Measurements from ENCODE around the gene COMMD9. TPM values are rescaled to one million over a fixed set of nuclear protein-coding genes. Genes with fewer than 3 reads are reported as not detected.

COMMD9 gene
- polyA plus RNA-seq, 1 donor, result 54.6 TPM

DNA sequence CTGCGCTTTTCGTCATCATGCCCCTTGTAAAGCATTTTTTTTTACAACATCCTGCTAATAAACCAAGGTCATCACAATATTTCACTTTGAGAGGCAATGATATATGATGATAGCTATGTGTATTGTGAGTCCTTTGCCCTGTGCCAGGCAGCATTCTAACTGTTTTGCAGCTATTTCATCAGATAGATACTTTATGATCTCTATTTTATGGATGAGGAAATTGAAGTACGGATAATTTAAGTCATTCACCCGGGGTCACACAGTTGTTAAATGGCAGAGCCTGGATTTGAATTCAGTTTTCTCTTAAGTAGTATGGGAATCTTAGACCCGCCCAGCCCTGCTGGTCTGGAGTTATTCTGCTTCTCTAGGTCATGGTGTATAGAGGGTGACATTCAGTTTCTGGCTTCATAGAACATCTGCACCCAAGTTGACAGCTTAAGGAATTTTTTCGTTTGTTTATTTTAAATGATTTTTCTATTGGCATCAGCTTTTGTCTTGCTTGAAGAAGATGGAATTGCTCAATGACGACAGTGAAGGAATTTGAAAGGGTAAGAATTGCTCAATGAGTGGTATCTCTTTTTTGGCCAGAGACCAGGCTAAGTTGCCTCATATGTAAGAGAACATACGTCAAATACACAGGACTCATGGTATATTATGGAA lies 7.8 kb upstream of the COMMD9 start:
- no peak for DNase-seq (ENCODE audit: low read depth)

DNA sequence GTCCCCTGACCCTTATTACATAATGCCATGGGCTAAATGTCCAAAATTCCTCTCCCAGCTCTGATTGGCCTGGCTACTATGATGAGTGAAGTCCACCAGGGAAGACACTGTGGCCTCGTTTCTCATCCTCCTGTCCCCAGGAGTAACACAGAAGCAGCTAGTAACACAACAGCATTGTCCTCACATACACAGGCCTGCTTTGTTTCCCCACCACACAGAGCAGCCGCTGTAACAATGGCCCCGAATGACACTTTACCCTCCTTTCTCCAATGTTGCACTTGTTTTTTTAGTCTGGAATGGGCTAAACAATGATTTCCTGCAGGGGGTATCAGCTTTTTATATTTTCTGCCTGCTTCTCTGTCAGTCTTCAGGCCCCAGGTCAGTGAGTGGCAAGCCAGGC lies 6.7 kb upstream of the COMMD9 start, which contains the start of gene PRR5L:
Gene PRR5L (plus strand): TSS at position 363 of the 400 bp plus-strand sequence. CDS start 104,834 bp downstream, outside the sequence.
- no peak for DNase-seq (ENCODE audit: low read depth)

DNA sequence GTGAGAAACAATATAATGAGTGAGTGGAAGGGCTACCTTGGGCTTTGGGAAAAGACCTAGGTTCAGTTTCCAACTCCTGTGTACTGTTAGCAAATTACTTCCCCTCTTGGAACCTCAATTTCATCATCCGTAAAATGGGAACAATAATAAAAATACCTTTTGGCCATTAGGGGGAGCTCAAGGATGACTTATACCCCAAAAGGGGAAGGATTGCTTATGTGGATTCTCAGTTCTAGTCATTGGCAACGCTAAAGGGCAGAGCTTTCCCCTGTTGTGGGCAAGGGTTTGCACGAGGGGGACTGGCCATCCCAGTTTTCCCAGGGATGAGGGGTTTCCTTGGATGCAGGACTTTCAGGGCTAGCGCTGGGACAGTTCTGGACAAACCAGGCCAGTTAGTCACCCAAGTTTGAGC lies 3.1 kb upstream of the COMMD9 start:
- no peak for DNase-seq (ENCODE audit: low read depth)

DNA sequence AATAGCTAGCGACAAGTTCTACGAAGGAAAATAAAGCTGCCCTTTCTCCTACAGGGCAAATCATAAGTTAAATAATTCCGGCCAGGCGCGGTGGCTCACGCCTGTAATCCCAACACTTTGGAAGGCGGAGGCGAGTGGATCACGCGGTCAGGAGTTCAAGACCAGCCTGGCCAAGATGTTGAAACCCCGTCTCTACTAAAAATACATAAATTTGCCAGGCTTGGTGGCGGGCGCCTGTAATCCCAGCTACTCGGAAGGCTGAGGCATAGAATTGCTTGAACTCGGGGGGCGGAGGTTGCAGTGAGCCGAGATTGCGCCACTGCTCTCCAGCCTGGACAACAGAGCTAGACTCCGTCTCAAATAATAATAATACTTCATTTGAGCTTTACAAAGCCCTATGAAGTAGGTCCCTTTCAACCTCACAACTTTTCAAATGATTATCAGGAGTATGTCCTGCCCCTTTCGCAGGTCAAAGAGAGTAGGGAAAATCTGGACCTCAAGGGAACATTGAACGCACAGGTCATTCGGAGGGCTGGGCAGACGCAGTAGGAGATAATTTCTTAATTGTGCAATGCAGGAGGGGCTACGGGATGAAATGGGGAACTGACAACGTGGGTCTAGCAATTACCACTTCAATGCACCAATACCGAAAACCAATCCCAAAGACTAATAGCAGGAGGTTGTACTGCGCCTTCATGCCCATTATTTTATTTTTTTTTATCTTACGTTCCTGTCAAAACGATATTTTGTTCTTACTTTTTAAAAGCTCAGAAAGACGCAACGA lies 590 bp downstream of the COMMD9 start:
- DNase-seq (ENCODE audit: low read depth), result no peak

DNA sequence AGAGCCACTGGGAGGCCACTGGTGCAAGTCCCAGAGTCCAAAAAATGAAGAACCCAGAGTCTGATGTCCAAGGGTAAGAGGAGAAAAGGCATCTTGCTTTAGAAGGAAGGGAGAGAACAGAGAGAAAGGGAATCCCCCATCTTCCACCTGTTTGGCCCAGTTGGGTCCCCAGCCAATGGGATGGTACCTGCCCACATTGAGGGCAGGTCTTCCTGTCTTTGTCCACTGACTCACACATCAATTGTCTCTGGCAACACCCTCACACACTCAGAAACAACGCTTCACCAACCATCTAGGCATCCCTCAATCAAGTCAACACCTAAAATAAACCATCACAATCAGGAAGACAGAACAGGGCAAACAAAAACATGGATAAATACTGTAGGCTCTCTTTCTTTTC lies 6.3 kb downstream of the COMMD9 start:
- no peak for DNase-seq (ENCODE audit: low read depth)

DNA sequence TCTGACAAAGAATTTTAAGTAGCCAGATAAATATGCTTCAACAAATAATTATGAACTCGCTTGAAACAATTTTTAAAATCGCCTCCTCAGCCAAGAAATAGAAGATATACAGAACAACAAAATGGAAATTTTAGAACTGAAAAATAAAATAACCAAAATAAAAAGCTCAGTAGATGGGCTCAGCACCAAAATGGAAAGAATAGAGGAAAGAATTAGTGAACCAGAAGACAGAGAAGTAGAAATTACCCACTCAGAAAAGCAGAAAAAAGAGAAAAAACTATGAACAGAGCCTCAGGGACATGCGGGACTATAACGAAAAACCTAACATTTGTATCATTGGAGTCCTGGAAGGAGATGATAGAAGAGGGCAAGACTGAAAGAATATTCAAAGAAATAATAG lies 7.4 kb downstream of the COMMD9 start:
- no peak for DNase-seq (ENCODE audit: low read depth)

DNA sequence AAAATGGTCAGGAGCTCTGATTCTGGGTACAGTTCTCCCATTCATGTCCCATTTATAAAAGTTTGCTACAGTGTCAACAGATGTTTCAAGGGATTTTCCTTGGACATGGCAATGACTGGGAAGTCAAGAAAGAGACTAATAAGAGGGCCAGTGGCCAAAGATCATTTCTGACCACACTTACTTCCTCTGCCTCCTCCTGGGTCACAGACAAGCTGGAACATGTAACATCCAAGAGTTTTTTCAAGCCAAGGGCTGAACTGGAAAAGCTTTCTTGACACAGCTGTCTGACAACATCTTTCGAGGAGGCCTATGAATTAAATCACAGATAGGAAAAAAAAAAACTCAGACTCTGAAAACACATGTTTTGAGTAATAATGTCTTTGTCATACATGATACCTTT lies 8.7 kb downstream of the COMMD9 start:
- no peak for DNase-seq (ENCODE audit: low read depth)

DNA sequence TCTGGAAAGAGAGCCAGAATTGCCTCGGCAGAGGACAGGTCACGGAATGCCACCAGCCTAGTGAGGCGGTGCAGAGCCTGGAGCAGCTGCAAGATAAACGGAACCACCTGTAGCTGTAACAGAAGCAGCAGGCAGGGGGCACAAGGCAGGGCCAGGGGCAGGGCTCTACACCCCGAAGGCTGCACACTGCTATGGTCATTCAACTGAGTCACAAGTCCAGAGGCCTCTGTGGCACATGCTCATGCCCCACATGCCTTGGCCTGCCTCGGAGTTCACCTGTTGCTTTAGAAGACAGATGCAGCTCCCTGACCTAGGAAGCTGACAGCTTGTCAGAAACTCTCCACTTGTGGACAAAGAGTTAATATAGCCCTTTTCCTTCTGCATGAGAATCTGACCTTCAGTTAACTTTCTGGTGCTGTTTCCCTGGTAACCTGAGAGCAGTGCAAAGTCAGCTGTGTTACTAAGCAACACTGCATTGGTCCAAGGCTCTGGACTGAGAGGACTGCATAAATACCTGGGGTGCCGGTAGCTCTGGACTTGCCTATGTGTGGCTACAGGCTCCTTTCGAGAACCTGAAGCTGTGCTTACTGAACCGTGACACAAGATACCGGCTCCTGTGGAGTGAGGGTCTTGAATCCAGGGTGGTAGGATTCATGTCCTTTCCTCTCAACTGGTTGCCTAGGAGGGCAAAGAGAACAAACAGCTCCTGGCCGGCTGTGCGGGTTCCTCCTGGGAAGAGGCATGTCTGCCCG lies 10.5 kb downstream of the COMMD9 start:
- no peak for DNase-seq (ENCODE audit: low read depth)

DNA sequence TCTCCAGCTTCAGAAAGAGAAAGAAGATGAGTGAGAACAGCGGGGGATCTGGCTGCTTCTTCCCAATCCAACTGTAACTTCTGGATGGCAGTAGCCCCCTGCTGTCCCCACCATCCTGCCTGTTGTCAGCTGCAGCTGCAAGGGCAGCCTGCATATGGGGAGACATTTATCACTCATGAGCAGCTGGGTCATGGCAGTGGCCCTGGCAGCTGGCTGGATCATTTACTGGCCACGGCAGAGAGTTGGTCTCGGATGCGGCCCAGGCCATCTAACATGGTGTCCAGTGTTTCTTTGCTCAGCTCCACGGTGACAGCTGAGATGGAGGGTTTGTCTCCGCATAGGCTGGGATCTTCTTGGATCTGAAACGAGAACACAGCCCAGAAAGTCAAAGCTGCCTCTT lies 14.8 kb downstream of the COMMD9 start:
- DNase-seq (ENCODE audit: low read depth), result no peak

DNA sequence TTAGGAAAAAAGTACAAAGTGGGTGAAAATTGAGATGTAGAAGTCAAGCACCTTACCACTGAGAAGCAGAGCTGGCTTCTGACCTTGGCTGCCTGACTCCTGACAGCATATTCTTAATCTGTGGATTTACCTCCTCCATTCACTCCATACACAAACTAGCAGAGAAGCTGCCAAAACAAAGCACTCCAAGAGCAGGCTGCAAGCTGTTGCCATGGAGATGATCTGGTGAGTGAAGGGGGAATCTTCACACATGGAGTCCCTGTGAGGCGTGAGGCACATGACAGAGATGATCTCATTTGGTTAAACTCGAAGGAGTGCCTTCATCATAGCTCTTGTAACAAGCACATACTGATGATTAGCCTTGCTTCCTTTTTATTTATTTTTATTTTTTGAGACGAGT lies 16.1 kb downstream of the COMMD9 start:
- no peak for DNase-seq (ENCODE audit: low read depth)

DNA sequence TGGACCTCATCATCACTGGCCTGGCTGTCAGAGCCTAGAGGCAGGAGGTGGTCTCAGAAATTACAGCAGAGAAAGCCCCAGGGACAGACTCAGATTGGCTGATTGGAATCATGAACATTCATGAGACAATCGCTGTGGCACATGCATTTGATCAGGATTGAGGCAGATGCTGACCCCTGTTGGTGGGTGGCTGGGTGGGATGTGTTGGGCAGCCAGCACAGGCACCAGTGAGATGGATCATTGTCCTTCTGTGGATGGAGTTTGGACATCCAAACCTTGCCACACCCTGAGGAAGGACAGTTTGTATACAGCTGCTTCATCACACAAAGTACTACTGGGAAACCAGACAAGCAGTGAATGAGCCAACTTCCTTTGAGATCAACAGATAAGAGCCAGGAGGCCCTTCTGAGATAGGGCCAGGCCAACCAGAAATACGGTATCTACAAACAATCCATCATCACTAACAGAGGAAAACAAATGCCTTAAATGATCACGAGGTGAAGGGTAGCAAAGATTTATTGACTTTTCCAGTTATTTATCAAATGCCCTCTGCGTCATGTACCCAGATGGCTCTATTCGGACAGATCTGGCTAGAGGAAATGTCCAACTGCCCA lies 17.3 kb downstream of the COMMD9 start:
- no peak for DNase-seq (ENCODE audit: low read depth)

DNA sequence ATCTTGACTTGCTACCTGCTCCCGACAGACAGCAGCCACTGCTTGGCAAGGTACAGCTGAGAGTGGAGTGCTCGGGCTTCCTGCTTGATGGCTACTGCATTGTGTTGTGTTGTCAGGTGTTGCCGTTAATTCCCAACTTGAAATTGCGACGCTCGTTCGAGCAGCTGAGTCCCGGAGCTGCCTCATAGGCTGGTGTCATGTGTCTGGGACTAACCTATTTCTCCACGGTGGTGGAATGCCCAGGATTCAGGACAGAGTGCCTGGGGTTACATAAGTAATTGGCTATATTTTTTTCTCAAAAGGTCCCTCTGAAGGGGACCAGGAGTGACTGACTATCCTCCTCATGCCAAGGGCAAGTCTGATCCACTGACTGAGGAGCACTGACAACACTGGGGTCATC lies 18.5 kb downstream of the COMMD9 start:
- no peak for DNase-seq (ENCODE audit: low read depth)

DNA sequence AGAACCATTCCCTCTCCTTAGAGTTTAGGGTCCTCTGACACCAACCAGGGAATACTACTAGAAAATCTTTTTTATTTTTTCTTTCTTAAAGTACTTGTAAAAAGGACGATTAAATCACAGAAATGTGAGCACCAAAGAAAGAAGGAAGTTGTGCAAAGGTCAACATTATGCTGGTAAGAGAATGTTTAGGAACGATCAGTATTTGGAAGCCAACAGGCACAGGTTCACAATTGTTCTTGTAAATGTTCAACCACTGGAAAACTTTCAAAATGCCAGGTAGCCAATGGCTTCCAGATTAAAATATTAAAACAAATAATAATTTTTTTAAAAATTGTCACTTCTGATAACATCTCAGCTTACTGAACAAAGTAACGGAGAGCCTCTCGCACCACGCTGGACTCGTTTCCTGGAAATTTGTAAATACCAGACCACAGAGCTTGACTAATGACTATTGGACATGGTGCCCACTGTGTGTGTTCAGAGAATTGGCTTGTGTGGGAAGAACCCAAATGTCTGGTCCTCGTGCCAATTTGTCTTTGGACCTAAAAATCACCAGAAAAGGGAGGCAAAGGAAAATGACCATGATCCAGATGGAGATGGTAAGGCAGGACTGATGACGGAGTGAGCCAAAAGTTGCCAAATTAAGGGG lies 20.8 kb downstream of the COMMD9 start:
- DNase-seq (ENCODE audit: low read depth), result no peak

DNA sequence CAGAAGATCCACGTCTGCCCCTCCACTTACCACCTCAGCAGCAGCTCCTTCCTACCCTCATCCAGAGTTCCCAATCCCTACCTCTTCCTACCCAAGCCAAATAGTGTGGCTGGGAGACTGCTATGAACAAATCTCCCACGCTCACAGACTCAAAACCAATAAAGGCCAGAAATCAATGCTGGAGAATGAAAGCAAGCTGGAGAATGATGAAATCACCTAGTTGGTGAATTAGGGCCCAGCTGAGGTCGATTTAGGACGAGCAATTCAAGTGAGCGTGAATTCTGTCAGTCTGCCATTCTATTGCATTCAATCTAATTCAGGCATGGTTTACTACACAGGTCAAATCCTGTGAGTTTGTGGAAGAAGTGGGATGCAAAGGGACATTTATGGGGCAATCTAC lies 22.5 kb downstream of the COMMD9 start:
- DNase-seq (ENCODE audit: low read depth), result no peak

DNA sequence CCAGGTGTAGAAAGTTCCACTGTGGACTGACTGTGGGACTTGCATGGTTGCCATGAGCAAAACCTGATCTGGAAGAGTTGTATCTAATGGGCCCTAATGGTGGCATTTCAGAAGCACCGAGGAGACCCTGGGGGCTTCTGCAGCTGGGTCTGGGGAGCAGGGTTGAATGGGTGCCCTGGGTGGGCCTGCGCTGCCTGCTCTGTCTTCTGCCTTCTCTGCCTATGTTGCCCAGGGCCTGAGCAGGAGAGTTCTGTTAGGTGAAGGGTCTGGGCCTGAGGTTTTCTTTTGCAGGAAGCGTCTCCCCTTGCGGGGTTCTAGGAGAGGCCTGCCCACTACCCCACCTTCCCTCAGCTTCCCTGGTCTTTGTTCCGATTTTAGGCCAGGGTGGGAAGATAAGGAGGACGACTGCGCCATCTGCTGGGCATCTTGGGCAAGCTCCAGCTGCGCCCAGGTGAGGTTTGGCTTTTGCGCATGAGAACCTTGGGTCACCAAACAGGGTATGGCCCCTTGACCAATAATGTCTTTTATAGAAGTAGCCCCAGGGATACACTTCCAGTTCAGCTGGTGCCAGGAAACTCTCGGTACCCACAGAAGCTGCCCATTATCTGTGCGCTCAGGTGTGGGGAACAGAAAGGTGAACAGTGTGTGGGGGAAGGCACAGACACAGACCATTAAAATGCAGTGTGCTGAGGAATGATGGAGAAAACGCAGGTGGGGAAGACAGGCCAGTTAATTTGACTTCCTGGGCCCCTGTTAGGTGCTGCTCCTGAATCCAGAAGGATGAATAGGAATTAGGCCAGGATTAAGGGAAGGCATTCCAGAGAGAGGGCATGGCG lies 23.2 kb downstream of the COMMD9 start:
- no peak for DNase-seq (ENCODE audit: low read depth)

DNA sequence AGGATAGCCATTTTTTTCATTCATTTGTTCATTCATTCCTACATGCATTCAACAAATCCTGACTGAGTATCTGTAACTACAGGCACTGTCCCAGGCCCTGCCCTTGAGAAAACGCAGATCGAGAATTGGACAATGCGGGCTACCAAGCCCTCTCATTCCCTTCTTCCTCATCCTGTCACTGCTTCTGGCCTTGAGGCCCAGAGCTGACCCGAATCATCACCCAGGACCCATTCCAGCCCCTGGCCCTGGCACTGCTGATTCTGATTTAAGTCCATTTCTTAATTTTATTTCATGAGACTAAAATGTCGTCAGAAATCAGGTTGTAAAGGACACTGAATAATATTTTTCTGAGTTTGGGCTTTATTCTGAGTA lies 24.3 kb downstream of the COMMD9 start:
- DNase-seq (ENCODE audit: low read depth), result no peak

DNA sequence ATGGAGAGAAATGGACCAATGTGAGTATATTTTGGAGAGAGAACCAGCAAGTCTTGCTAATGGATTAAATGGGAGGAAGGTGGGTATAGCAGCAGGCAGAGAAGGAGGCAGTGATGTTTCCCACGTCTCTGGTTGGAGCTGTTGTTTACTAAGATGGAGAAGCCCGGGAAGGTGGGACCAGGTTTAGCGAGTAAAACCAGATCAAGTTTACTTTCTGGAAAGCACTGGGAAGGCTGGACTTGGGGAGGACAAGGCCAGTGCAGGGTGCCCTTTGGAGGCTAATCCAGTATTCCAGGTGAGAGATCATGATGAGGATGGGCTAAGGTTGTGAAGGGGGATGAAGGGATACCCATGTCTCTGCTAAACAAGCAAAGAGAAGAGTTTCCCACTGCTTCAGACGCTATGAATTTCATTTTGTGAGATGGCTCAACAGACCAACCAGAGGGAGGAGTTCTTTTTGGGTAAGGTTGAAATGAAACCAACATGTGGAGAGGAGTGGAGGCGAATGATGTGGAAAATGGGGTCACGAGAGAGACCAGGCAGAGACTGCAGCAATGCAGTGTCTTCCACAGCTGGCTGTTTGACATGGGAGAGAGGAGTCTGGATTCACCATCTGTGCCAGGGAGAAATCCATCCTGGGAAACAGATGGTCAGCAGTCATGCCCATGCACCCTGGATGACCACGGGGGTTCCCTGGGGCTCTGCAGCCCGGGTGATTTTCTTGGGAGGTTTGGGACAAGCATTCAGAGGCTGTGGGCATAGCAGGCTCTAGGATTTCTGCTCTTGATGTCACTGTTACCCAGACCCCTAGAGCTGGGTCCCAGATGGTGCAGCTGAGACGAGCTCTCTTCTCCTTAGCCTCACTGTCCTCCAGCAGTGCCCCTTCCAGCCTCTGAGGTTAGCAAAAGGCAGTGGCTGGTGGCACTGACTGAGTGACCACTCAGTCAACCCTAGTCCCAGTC lies 24.9 kb downstream of the COMMD9 start:
- no peak for DNase-seq (ENCODE audit: low read depth)

DNA sequence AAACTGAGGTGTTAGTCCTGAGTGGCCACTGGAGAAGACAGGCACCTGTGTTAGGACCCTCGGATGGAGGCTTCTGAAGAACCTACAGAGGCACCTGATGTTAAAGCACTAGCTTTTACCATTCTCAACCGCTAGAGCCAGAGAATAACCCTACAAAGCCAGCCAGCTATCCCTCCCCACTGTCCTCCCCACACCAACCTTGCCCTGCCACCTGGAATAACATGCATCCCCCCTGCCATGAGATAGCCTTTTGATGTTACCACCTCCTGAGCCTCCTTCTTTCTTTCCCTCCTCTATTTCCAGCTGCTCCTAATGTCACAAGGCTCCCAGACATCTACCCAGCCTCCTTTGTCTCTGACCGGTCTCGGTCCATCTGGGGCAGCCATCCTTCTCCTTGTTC lies 28.1 kb downstream of the COMMD9 start:
- DNase-seq (ENCODE audit: low read depth), result no peak

DNA sequence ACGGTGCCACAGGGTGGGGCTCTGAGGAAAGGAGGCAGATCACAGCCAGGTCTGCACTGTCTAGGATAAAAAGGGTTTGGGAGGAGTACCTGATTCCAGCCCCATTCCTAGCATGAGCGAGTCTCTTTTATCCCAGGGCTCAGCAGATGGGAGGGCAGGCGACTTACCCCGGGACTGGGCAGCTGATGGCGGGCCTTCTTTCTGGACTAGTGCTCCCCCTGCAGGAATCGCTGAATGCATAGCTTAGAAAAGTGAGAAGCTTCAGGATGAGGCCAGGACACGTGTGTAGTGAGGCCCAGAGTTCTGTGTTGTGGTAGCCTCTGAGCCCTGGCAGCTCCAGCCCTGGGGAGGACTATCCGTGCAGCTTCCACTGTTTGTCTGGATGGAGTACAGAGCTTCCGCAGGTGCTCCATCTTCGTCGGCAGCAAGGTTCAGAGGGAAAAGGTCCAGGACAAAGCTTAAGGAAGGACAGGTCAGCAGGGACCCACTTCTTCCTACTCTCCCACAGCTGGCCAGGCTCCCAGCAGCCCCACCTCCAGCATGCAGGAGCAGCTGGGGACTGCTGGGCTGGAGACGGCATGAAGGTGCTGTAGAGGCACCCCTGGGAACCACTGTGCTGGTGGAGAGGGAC lies 30.4 kb downstream of the COMMD9 start:
- no peak for DNase-seq (ENCODE audit: low read depth)

Data from forelimb muscle (tissue), 1 donor.